Measurements from ENCODE around the gene SIK3. TPM values are rescaled to one million over a fixed set of nuclear protein-coding genes. Genes with fewer than 3 reads are reported as not detected.

The SIK3 gene
- total RNA-seq, 1 experiment from 2014 or later = 31.4 TPM

DNA sequence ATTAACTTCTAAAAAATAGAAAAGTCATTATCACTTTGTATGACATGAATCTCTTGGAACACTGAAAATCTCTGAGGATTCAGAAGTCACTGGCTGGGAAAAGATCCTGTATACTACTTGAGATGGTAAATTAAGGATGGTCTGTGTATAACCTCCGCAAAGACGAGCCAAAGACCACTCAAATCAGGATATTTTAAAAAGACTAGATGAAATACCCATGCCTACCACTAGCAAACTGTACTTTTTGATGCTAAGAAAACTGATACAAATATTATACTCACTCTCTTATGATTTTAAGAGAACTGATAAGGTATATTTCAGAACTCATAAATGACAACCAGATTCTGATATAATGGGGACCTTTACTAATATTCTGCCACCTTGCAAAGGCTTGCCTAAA is 182.2 kb downstream of the SIK3 start:
- H3K9me3 Mint-ChIP-seq = no peaks in the 10 kb centered on the region
- no peak overlapping the region for H3K27ac ChIP-seq (ENCODE audit: insufficient read length, low read depth, low read length)

More for the DNA sequence above, 182.2 kb downstream of the SIK3 start:
- H4K8ac ChIP-seq (replicated peaks; ENCODE audit: insufficient read length, low read depth, low read length) = no peak overlapping the region
- no peak overlapping the region for H4K5ac ChIP-seq (ENCODE audit: insufficient read length, low read depth, low read length)
- H3K4ac ChIP-seq (ENCODE audit: low read depth, low read length) = no peak overlapping the region
- no peaks in the 10 kb centered on the region for H3K9me3 ChIP-seq (ENCODE audit: control insufficient read depth, low read depth, low read length)
- H3K4me2 ChIP-seq (ENCODE audit: insufficient read depth, insufficient read length, low read length) = no peak overlapping the region
- no peak overlapping the region for H4K91ac ChIP-seq (ENCODE audit: insufficient read length, low read depth, low read length)
- no peak overlapping the region for H2BK120ac ChIP-seq (ENCODE audit: low read depth, low read length, poor library complexity, severe bottlenecking)
- H3K23me2 ChIP-seq (ENCODE audit: insufficient read length, low read depth, low read length, poor library complexity, severe bottlenecking) = no peaks in the 10 kb centered on the region
- no peak overlapping the region for H2AK5ac ChIP-seq (ENCODE audit: insufficient read length, low read length)
- no peak overlapping the region for H2BK5ac ChIP-seq (ENCODE audit: insufficient read length, low read length)
- no peaks in the 10 kb centered on the region; a peak in 1 of 7 replicates for H3K36me3 Mint-ChIP-seq (ENCODE audit: insufficient read depth in 1 of 3, low read depth in 3 of 3)
- H3K4me3 Mint-ChIP-seq = no peak overlapping the region
- H3K79me2 ChIP-seq (ENCODE audit: insufficient read depth, low read length) = no peaks in the 10 kb centered on the region
- no peak overlapping the region for H3K18ac ChIP-seq (ENCODE audit: insufficient read length, low read depth, low read length)
- H3K27ac Mint-ChIP-seq = no peak overlapping the region
- H2AFZ ChIP-seq (ENCODE audit: low read length) = no peak overlapping the region
- no peaks in the 10 kb centered on the region for H3K27me3 Mint-ChIP-seq (ENCODE audit: low read depth)
- no peaks in the 10 kb centered on the region for H3K79me1 ChIP-seq (ENCODE audit: insufficient read depth, low read depth, low read length, poor library complexity, severe bottlenecking)
- peaks cover 0 to 4% of the 10 kb centered on the region in 2 experiments; a peak in 1 of 4 replicates for H3K4me1 Mint-ChIP-seq
- H3K27me3 ChIP-seq (ENCODE audit: insufficient read depth, low read length) = no peaks in the 10 kb centered on the region
- H3K23ac ChIP-seq (ENCODE audit: insufficient read length, low read depth, low read length) = no peak overlapping the region
- H2BK15ac ChIP-seq (ENCODE audit: low read depth, low read length) = no peak overlapping the region
- no peaks in the 10 kb centered on the region for H3K4me1 ChIP-seq (ENCODE audit: insufficient read depth, low read length)
- H2BK12ac ChIP-seq (ENCODE audit: insufficient read length, low read depth, low read length) = no peak overlapping the region
- no peak overlapping the region for H3K14ac ChIP-seq (ENCODE audit: insufficient read depth, low read length)
- DNase-seq = no peak
- no peak overlapping the region for H3K56ac ChIP-seq (ENCODE audit: insufficient read length, low read depth, low read length)
- no peak overlapping the region for H3T11ph ChIP-seq (ENCODE audit: low read length)
- H2BK20ac ChIP-seq (ENCODE audit: low read depth, low read length, poor library complexity, severe bottlenecking) = no peak overlapping the region
- H3K9ac ChIP-seq (ENCODE audit: extremely low read depth, insufficient read length, low read length) = no peak overlapping the region
- no CpG with 5 or more reads among the region's 2 CpGs for WGBS (ENCODE audit: extremely low coverage, insufficient read length, low lambda C conversion rate)
- no peaks in the 10 kb centered on the region for H4K20me1 ChIP-seq (ENCODE audit: control insufficient read depth, insufficient read depth, insufficient read length)
- TF ChIP-seq, protein P1, sequence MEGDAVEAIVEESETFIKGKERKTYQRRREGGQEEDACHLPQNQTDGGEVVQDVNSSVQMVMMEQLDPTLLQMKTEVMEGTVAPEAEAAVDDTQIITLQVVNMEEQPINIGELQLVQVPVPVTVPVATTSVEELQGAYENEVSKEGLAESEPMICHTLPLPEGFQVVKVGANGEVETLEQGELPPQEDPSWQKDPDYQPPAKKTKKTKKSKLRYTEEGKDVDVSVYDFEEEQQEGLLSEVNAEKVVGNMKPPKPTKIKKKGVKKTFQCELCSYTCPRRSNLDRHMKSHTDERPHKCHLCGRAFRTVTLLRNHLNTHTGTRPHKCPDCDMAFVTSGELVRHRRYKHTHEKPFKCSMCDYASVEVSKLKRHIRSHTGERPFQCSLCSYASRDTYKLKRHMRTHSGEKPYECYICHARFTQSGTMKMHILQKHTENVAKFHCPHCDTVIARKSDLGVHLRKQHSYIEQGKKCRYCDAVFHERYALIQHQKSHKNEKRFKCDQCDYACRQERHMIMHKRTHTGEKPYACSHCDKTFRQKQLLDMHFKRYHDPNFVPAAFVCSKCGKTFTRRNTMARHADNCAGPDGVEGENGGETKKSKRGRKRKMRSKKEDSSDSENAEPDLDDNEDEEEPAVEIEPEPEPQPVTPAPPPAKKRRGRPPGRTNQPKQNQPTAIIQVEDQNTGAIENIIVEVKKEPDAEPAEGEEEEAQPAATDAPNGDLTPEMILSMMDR (conservative IDR thresholded peaks at IDR 0.05) = no peak
